ENCODE results near the gene PTPRH.

DNA sequence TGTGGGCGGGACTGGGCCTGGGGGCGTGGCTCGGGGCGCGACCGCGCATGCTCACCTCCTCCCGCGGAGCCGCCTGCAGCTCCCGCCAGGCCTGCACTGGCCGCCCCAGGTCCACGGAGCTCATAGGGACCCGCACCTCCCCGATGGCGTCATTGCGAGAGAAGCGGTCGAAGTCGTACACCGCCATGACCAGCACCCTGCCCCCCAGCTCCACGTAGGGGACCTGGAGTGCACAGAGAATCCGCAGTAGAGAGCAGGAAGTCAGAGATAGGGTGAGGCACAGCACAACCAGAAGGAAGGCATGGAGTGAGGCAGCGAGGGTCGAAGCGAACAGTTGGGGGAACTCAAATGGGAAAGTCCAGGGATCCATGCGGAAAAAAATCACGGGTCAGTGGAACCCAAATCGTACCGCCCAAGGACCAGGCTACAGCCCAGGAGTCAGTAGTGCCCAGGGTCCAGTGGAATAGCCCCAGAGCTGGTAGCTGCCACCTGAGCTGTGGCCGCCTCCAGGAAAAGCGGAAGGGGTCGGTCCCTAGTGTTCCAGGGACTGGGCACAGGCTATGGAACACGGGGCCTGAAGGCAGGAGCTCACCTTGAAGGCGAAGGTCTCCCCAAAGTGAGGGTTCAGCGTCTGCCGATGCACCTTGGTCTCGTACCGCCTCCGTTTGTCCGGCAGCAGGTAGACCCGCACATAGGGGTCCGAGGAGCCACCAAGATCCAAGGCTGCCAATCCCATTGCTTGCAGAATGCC, 34.0 kb downstream of the PTPRH start:
- TF ChIP-seq EZH2 (IDR thresholded peaks at IDR 0.05; ENCODE audit: borderline replicate concordance, low read length): no peak
- TF ChIP-seq, protein P1, sequence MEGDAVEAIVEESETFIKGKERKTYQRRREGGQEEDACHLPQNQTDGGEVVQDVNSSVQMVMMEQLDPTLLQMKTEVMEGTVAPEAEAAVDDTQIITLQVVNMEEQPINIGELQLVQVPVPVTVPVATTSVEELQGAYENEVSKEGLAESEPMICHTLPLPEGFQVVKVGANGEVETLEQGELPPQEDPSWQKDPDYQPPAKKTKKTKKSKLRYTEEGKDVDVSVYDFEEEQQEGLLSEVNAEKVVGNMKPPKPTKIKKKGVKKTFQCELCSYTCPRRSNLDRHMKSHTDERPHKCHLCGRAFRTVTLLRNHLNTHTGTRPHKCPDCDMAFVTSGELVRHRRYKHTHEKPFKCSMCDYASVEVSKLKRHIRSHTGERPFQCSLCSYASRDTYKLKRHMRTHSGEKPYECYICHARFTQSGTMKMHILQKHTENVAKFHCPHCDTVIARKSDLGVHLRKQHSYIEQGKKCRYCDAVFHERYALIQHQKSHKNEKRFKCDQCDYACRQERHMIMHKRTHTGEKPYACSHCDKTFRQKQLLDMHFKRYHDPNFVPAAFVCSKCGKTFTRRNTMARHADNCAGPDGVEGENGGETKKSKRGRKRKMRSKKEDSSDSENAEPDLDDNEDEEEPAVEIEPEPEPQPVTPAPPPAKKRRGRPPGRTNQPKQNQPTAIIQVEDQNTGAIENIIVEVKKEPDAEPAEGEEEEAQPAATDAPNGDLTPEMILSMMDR (IDR thresholded peaks at IDR 0.05; ENCODE audit: low read length): no peak

Measured in OCI-LY1 (cell line).